Measurements from ENCODE around the gene SEL1L3.
"Not testable (repeated sequence)": the region's sequence is repeated elsewhere in the genome, so short reads cannot be mapped to it uniquely, and the experiment has no call there.

SEL1L3 gene

GRCh38 chr4:25862411-25863346, at the start of gene SEL1L3:
TSS of gene SEL1L3 (minus strand) at chr4:25862988. CDS start at chr4:25862836, 152 bp downstream.
- peak; percentile 48 for DNase-seq

- no peak for DNase-seq
Measured at GRCh38 chr4:25911356-25911755, 48.6 kb upstream of the SEL1L3 start.

- DNase-seq = no peak
Measured at GRCh38 chr4:25908491-25908901, 45.7 kb upstream of the SEL1L3 start.

- not testable (repeated sequence) for DNase-seq
Measured at GRCh38 chr4:25906113-25906512, 43.3 kb upstream of the SEL1L3 start.

- no peak for DNase-seq
Measured at GRCh38 chr4:25905371-25905770, 42.6 kb upstream of the SEL1L3 start.

- no peak for DNase-seq
Measured at GRCh38 chr4:25904748-25905082, 41.9 kb upstream of the SEL1L3 start.

GRCh38 chr4:25903900-25904747, 41.3 kb upstream of the SEL1L3 start:
- no peak for DNase-seq

GRCh38 chr4:25901030-25901430, 38.2 kb upstream of the SEL1L3 start:
- DNase-seq = no peak

- no peak for DNase-seq
Measured at GRCh38 chr4:25900310-25900709, 37.5 kb upstream of the SEL1L3 start.

GRCh38 chr4:25896776-25897539, 34.2 kb upstream of the SEL1L3 start:
- DNase-seq = no peak

GRCh38 chr4:25892796-25893195, 30.0 kb upstream of the SEL1L3 start:
- no peak for DNase-seq

GRCh38 chr4:25890571-25891485, 28.0 kb upstream of the SEL1L3 start:
- no peak for DNase-seq

- no peak for DNase-seq
Measured at GRCh38 chr4:25889589-25890503, 27.1 kb upstream of the SEL1L3 start.

- DNase-seq = no peak
Measured at GRCh38 chr4:25888781-25889180, 26.0 kb upstream of the SEL1L3 start.

GRCh38 chr4:25884031-25884782, 21.4 kb upstream of the SEL1L3 start:
- DNase-seq = no peak

GRCh38 chr4:25883565-25883964, 20.8 kb upstream of the SEL1L3 start:
- DNase-seq = no peak

GRCh38 chr4:25882226-25882625, 19.4 kb upstream of the SEL1L3 start:
- DNase-seq = no peak

GRCh38 chr4:25881193-25881592, 18.4 kb upstream of the SEL1L3 start:
- no peak for DNase-seq

- no peak for DNase-seq
Measured at GRCh38 chr4:25879991-25880651, 17.3 kb upstream of the SEL1L3 start.
